ENCODE measurements around the gene TRAPPC11. TPM values are rescaled to one million over a fixed set of nuclear protein-coding genes. Genes with fewer than 3 reads are reported as not detected.

Gene TRAPPC11
- total and polyA plus RNA-seq, 2 of the 4 experiments (the other 2 are of a cell fraction), result 25.3 to 56.8 TPM

DNA sequence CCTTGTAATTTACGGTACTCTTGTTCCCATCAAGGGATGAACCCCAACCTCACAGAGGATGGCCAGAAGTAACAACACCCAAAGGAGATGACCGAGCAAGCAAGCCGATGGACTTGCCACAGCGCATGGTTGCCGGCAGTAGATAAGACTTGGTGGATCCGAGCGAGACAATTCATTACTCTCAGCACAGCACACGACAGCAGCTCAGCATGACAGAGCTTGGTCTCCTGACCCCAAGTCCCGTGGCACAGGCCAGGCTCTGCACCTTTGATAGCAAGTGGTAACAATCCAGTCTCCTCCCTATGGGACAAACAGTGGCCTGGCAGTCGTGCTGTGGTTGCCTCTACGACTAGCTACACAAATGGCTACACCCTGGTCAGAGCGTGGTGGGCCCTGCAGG lies 26.4 kb upstream of the TRAPPC11 start:
- H3K14ac ChIP-seq (replicated peaks; ENCODE audit: low read depth, low read length), result no peak overlapping the region
- no peaks in the 10 kb centered on the region for H4K20me1 ChIP-seq (ENCODE audit: insufficient read depth, low read length)
- intact Hi-C loops (cut with micrococcal nuclease) (no loop called here), in situ Hi-C loops (cut with MboI; ENCODE audit: low sequenced_read_pairs) (no loop called here), dilution Hi-C loops (cut with HindIII; ENCODE audit: low sequenced_read_pairs, unreplicated experiment) (no loop called here)
- peak overlapping the region; percentile 16; the same call in 1 of the 2 replicates for H4K5ac ChIP-seq (ENCODE audit: low read depth, low read length)
- peak overlapping the region; percentile 63 for H4K91ac ChIP-seq (ENCODE audit: insufficient read depth, low read depth, low read length)
- H3K56ac ChIP-seq (ENCODE audit: extremely low read depth, insufficient read depth, low read length), result no peak overlapping the region
- H2AFZ ChIP-seq (replicated peaks; ENCODE audit: low read length, poor library complexity), result peak overlapping the region; percentile 69
- no peak for TF ChIP-seq CHD1 (IDR thresholded peaks at IDR 0.05; ENCODE audit: low read depth, low read length)
- no peak for TF ChIP-seq MAZ (IDR thresholded peaks at IDR 0.05; ENCODE audit: borderline replicate concordance, low read depth, low read length)
- no peak for TF ChIP-seq POLR2A (IDR thresholded peaks at IDR 0.05; ENCODE audit: low read depth, low read length)
- TF ChIP-seq CEBPB (IDR thresholded peaks at IDR 0.05; ENCODE audit: low read depth, low read length), result no peak
- TF ChIP-seq RFX5 (IDR thresholded peaks at IDR 0.05; ENCODE audit: low read depth, low read length), result no peak
- no peak for TF ChIP-seq NFE2L2 (IDR thresholded peaks at IDR 0.05; ENCODE audit: low read depth, low read length)
- no peaks in the 10 kb centered on the region for H3K9me3 ChIP-seq (ENCODE audit: control insufficient read depth, insufficient read depth, low read length)
- H3K9me1 ChIP-seq (ENCODE audit: insufficient read depth, low read length), result no peaks in the 10 kb centered on the region; the same call in 1 of the 2 replicates
- DNase-seq, result no peak
- no peak overlapping the region for H3K4me2 ChIP-seq (ENCODE audit: low read depth, low read length)
- H2BK120ac ChIP-seq (ENCODE audit: low read depth, low read length), result peak overlapping the region; percentile 52
- BruUV-seq (replicated peaks), result no TSS peak
- H2AK5ac ChIP-seq (ENCODE audit: low read depth, low read length), result peak overlapping the region; percentile 27; the same call in 1 of the 2 replicates
- 82% methylated on average over 2 of the region's 12 CpGs; no CpG with 5 or more reads in 1 of the 2 experiments for WGBS, 2 experiments (ENCODE audit: extremely low coverage in 2 of 2, insufficient read length in 1 of 2)
- no peaks in the 10 kb centered on the region for H3K27me3 ChIP-seq (ENCODE audit: control insufficient read depth, insufficient read depth, low read length)
- no peak overlapping the region for H2BK5ac ChIP-seq (ENCODE audit: low read depth, low read length, poor library complexity, severe bottlenecking)
- no peaks in the 10 kb centered on the region for H3K36me3 ChIP-seq (ENCODE audit: control insufficient read depth, insufficient read depth, low read length)
- H3K18ac ChIP-seq (ENCODE audit: low read depth, low read length), result no peak overlapping the region
- no peak overlapping the region for H3K23ac ChIP-seq (ENCODE audit: low read depth, low read length)
- no peak for ATAC-seq (ENCODE audit: low read depth)
- peaks cover 14% of the 10 kb centered on the region for H3K4me1 ChIP-seq (ENCODE audit: control insufficient read depth, insufficient read depth, low read length)
- no peaks in the 10 kb centered on the region for H3K79me1 ChIP-seq (ENCODE audit: low read depth in 1 of 2, low read length in 2 of 2)
- ChIA-PET POLR2A (ENCODE audit: unreplicated experiment) (no interaction called here), CTCF (no interaction called here)
- H2AK9ac ChIP-seq (replicated peaks; ENCODE audit: low read depth, low read length, poor library complexity), result peak overlapping the region; percentile 31
- peak overlapping the region; percentile 63; the same call in 1 of the 3 replicates for H2BK15ac ChIP-seq (ENCODE audit: low read depth, low read length)
- H3K27ac ChIP-seq (ENCODE audit: insufficient read depth, low read length), result no peak overlapping the region
- H4K8ac ChIP-seq (ENCODE audit: low read depth in 2 of 2, low read length in 2 of 2), result no peak overlapping the region
- no peak overlapping the region for H2BK20ac ChIP-seq (ENCODE audit: low read depth, low read length)
- H3K4me3 ChIP-seq (ENCODE audit: insufficient read depth, low read depth, low read length), result no peak overlapping the region
- peak overlapping the region; percentile 48 for H3K4ac ChIP-seq (ENCODE audit: low read depth, low read length)
- no peak overlapping the region for H3K9ac ChIP-seq (ENCODE audit: low read depth, low read length)
